Loucy (cell line): ENCODE measurements around the gene ROBO1.

Experiments used
- H2AFZ ChIP-seq: fragments of 200-600 bp; sonication (generic); 2 replicates; pipeline ENCODE4 v1.6.0; 2016; ENCODE audit warnings: antibody characterized with exemption, mild to moderate bottlenecking, low read length, moderate library complexity
- H3F3A ChIP-seq: fragments of 200-600 bp; 2 replicates; pipeline ENCODE4 v1.6.0; 2016; ENCODE audit warnings: antibody characterized with exemption, low read depth, mild to moderate bottlenecking
- H3K27me3 ChIP-seq: fragments of 200-600 bp; sonication (generic); 2 replicates; pipeline ENCODE4 v1.6.1; 2014; ENCODE audit warnings: low read length, mild to moderate bottlenecking; ENCODE audit not compliant: insufficient read depth, poor library complexity, severe bottlenecking
- H3K36me3 ChIP-seq: fragments of 200-600 bp; sonication (generic); 2 replicates; pipeline ENCODE4 v1.6.1; 2016; ENCODE audit warnings: low read length; ENCODE audit not compliant: insufficient read depth
- H3K4me1 ChIP-seq: fragments of 200-600 bp; sonication (generic); 2 replicates; pipeline ENCODE4 v1.5.1; 2014; ENCODE audit warnings: low read length, mild to moderate bottlenecking; ENCODE audit not compliant: insufficient read depth, poor library complexity, severe bottlenecking
- H3K4me2 ChIP-seq: fragments of 200-600 bp; sonication (generic); 2 replicates; pipeline ENCODE4 v1.6.0; 2014; ENCODE audit warnings: antibody characterized with exemption, low read length, low read depth, mild to moderate bottlenecking; ENCODE audit not compliant: poor library complexity, severe bottlenecking
- H3K4me3 ChIP-seq: fragments of 200-600 bp; sonication (generic); 2 replicates; pipeline ENCODE4 v1.5.1; 2014; ENCODE audit warnings: low read length, mild to moderate bottlenecking, mixed read lengths; ENCODE audit not compliant: poor library complexity, severe bottlenecking
- H3K79me2 ChIP-seq: fragments of 200-600 bp; sonication (generic); 2 replicates; pipeline ENCODE4 v1.6.1; 2014; ENCODE audit warnings: low read length; ENCODE audit not compliant: insufficient read depth
- H3K9ac ChIP-seq: fragments of 200-600 bp; sonication (generic); 2 replicates; pipeline ENCODE4 v1.6.0; 2014; ENCODE audit warnings: mild to moderate bottlenecking, low read depth, low read length, moderate library complexity; ENCODE audit not compliant: poor library complexity, severe bottlenecking
- H3K9me2 ChIP-seq: fragments of 200-600 bp; sonication (generic); replicated peaks from 2 replicates; pipeline ENCODE4 v1.6.1; 2016; ENCODE audit warnings: low read depth, low read length, mixed read lengths
- H3K9me3 ChIP-seq: fragments of 200-600 bp; sonication (generic); 2 replicates; pipeline ENCODE4 v1.6.1; 2014; ENCODE audit warnings: mild to moderate bottlenecking, antibody characterized with exemption, low read length, low read depth; ENCODE audit not compliant: insufficient read depth
- H4K20me1 ChIP-seq: fragments of 200-600 bp; sonication (generic); 2 replicates; pipeline ENCODE4 v1.6.0; 2014; ENCODE audit warnings: antibody characterized with exemption, low read length, mild to moderate bottlenecking; ENCODE audit not compliant: insufficient read depth, poor library complexity, severe bottlenecking
- CTCF ChIP-seq: fragments of 200-600 bp; sonication (generic); conservative IDR thresholded peaks from 2 replicates; pipeline ENCODE4 v1.5.1; 2014; ENCODE audit warnings: mild to moderate bottlenecking, antibody characterized with exemption, low read length
- EZH2phosphoT487 ChIP-seq: fragments of 200-600 bp; IDR thresholded peaks from 2 replicates; pipeline ENCODE4 v1.6.1; 2018; ENCODE audit warnings: antibody characterized with exemption, mild to moderate bottlenecking, moderate library complexity, borderline replicate concordance

The ROBO1 gene

GRCh38 chr3:79657076-79657475, 110.7 kb downstream of the ROBO1 start:
- Histone ChIP-seq H3K9me3 (no peaks in the 10 kb centered on the region), H3K4me1 (no peaks in the 10 kb centered on the region), H3K9me2 (no peaks in the 10 kb centered on the region), H3K9ac (no peak overlapping the region), H4K20me1 (no peaks in the 10 kb centered on the region), H2AFZ (no peak overlapping the region), H3K36me3 (no peaks in the 10 kb centered on the region), H3F3A (no peaks in the 10 kb centered on the region), H3K4me3 (no peak overlapping the region), H3K4me2 (no peak overlapping the region), H3K79me2 (no peaks in the 10 kb centered on the region), H3K27me3 (no peaks in the 10 kb centered on the region)
- TF ChIP-seq CTCF (no peak), EZH2phosphoT487 (no peak)

- no peaks in the 10 kb centered on the region for H3K4me1 ChIP-seq
- no peaks in the 10 kb centered on the region for H4K20me1 ChIP-seq
- H2AFZ ChIP-seq: no peak overlapping the region
- H3K9ac ChIP-seq: no peak overlapping the region
- H3K4me2 ChIP-seq: no peak overlapping the region
- no peak overlapping the region for H3K4me3 ChIP-seq
- H3F3A ChIP-seq: no peaks in the 10 kb centered on the region
- no peaks in the 10 kb centered on the region for H3K36me3 ChIP-seq
- no peaks in the 10 kb centered on the region for H3K27me3 ChIP-seq
- no peak for TF ChIP-seq CTCF
- no peaks in the 10 kb centered on the region for H3K79me2 ChIP-seq
- no peaks in the 10 kb centered on the region for H3K9me3 ChIP-seq
- no peaks in the 10 kb centered on the region for H3K9me2 ChIP-seq
These were observed 113.8 kb downstream of the ROBO1 start for GRCh38 chr3:79654019-79654418.

GRCh38 chr3:79653266-79653830, 114.5 kb downstream of the ROBO1 start:
- H3K9me2 ChIP-seq: no peaks in the 10 kb centered on the region
- no peaks in the 10 kb centered on the region for H3K79me2 ChIP-seq
- no peak overlapping the region for H3K9ac ChIP-seq
- no peaks in the 10 kb centered on the region for H4K20me1 ChIP-seq
- H3K4me3 ChIP-seq: no peak overlapping the region
- no peaks in the 10 kb centered on the region for H3K9me3 ChIP-seq
- H3K4me2 ChIP-seq: no peak overlapping the region
- TF ChIP-seq CTCF (no peak), EZH2phosphoT487 (no peak)
- no peaks in the 10 kb centered on the region for H3F3A ChIP-seq
- no peaks in the 10 kb centered on the region for H3K36me3 ChIP-seq
- no peaks in the 10 kb centered on the region for H3K27me3 ChIP-seq
- no peak overlapping the region for H2AFZ ChIP-seq
- H3K4me1 ChIP-seq: no peaks in the 10 kb centered on the region
